Spleen (tissue), 7 donors: ENCODE data around the gene HINT3.

Experiments
- CTCF ChIP-seq, 11 experiments: fragments of 200-600 bp in 7 of 11; fragments of 450-650 bp in 4 of 11; sonication (generic) in 4 of 11; IDR thresholded peaks in 8 of 11; conservative IDR thresholded peaks in 3 of 11; 1 replicate in 7 of 11; 2 replicates in 4 of 11; pipeline versions ENCODE4 v1.4.0 to v1.8.0; 2016 to 2021; ENCODE audit warnings: antibody characterized with exemption in 11 of 11, inconsistent platforms in 4 of 11, mild to moderate bottlenecking in 1 of 11
- POLR2A ChIP-seq, 3 donors: fragments of 450-650 bp; IDR thresholded peaks; one replicate each; pipeline ENCODE4 v1.5.1; 2017; ENCODE audit warnings: antibody characterized with exemption in 3 of 3, mild to moderate bottlenecking in 1 of 3
- POLR2AphosphoS5 ChIP-seq, 3 donors: sonication (generic); formaldehyde crosslinking; IDR thresholded peaks; one replicate each; pipeline ENCODE4 v1.5.1; 2017; ENCODE audit warnings: antibody characterized with exemption in 3 of 3
- donor health status: DM: no; HTN: no; CAD: no; lungs with moderate emphysema.
- donor health status: DM: no; HTN: no; CAD: no.
- donor health status: DM: no; HTN: no; CAD: no.

DNA sequence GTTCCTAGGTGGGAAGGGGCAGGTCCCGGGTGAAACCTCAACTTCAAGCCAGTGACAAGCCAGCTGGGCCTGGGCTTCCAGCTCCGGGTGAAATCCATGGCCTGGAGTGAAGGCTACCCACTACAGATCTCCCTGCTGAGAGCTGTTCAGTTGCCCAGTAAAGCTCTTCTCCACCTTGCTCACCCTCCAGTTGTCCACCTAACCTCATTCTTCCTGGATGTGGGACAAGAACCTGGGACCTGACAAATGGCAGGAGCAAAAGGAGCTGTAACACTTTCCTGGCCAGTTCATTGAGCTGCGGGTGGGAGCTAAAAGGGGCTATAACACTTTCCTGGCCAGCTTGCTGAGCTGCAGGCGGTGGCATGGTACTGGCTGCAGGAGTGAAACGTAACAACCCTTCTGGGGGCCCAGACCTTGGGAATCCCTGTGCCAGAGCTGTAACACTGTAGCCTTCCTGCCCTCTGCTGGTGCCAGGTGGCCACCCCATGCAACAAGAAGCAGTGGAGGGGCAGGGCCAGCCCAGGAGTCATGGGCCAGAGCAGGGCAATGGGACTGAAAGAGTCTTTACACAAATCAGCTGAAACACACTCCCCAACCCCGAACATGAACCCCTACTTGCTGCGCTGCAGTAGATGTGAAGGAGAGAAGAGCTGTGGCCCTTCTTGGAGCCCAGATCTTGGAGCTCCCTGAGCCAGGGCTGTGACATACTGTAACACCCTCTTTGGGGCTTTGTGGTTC, 3.6 kb upstream of the HINT3 start:
- TF ChIP-seq CTCF (IDR thresholded peaks at IDR 0.05 in 8 of 11, conservative IDR thresholded peaks at IDR 0.05 in 3 of 11): no peak
- no peak for TF ChIP-seq POLR2A (IDR thresholded peaks at IDR 0.05)
- no peak for TF ChIP-seq POLR2AphosphoS5 (IDR thresholded peaks at IDR 0.05)
